Spinal cord (tissue), 10 donors: Measurements from ENCODE around the gene CCR9. TPM values are rescaled to one million over a fixed set of nuclear protein-coding genes. Genes with fewer than 3 reads are reported as not detected.

Experiments
- DNase-seq, 6 donors: peaks; one replicate each; pipeline versions ENCODE4 v3.0.0 to v3.0.0-alpha.2; 2013 to 2015; ENCODE audit warnings: low spot score in 6 of 6, low read depth in 4 of 6
- H3K27ac ChIP-seq: one replicate; pipeline ENCODE4 v1.5.1; 2013; ENCODE audit warnings: low read depth, low read length, control low read depth
- H3K27me3 ChIP-seq: one replicate; pipeline ENCODE4 v1.6.1; 2013; ENCODE audit warnings: low read length; ENCODE audit not compliant: control insufficient read depth, insufficient read depth
- H3K36me3 ChIP-seq: one replicate; pipeline ENCODE4 v1.6.1; 2013; ENCODE audit warnings: low read length; ENCODE audit not compliant: control insufficient read depth, insufficient read depth
- H3K4me1 ChIP-seq: one replicate; pipeline ENCODE4 v1.6.1; 2013; ENCODE audit warnings: low read length; ENCODE audit not compliant: control insufficient read depth, insufficient read depth
- H3K4me3 ChIP-seq: one replicate; pipeline ENCODE4 v1.5.1; 2013; ENCODE audit warnings: low read depth, low read length, control low read depth
- H3K9me3 ChIP-seq: one replicate; pipeline ENCODE4 v1.6.1; 2013; ENCODE audit warnings: low read length; ENCODE audit not compliant: control insufficient read depth, insufficient read depth
- WGBS: methylation state at CpG from one replicate; pipeline ENCODE4 v1.1.5; 2013; ENCODE audit warnings: missing lambda C conversion rate; ENCODE audit not compliant: insufficient coverage; 5-methylcytosine and 5-hydroxymethylcytosine counted together
- polyA plus RNA-seq, 2 donors: library from polyadenylated mRNA; unstranded; fragments of 120-200 nt; gene quantifications; one replicate each; pipeline ENCODE4 v1.2.1, GENCODE V29; 2013; ENCODE audit not compliant: insufficient read length in 2 of 2
- total RNA-seq, 2 donors: library from RNA; depleted of rRNA in 1 of 2; stranded (reverse); fragments of 120-200 nt in 1 of 2; fragments of >200 nt in 1 of 2; gene quantifications; one replicate each; pipeline versions ENCODE4 v1.2.3 to v1.2.4, GENCODE V29; 2013 to 2014
- donor health status: healthy.

Gene CCR9
- total and polyA plus RNA-seq, 4 donors, result 0.19 to 2.0 (median 0.40) TPM

GRCh38 chr3:45914362-45915058 is 28.2 kb downstream of the CCR9 start:
- H3K36me3 ChIP-seq, result no peaks in the 10 kb centered on the region
- no peak for DNase-seq
- 69% methylated on average over 5 of the region's 7 CpGs for WGBS
- no peaks in the 10 kb centered on the region for H3K27me3 ChIP-seq
- no peak overlapping the region for H3K4me3 ChIP-seq
- H3K9me3 ChIP-seq, result no peaks in the 10 kb centered on the region
- peaks cover 5% of the 10 kb centered on the region for H3K4me1 ChIP-seq
- H3K27ac ChIP-seq, result no peak overlapping the region

- no peak for DNase-seq
- H3K4me3 ChIP-seq, result no peak overlapping the region
- WGBS, result 64% methylated on average over 9 of the region's 9 CpGs
- no peak overlapping the region for H3K27ac ChIP-seq
- no peaks in the 10 kb centered on the region for H3K36me3 ChIP-seq
- H3K9me3 ChIP-seq, result no peaks in the 10 kb centered on the region
- H3K4me1 ChIP-seq, result peaks cover 5% of the 10 kb centered on the region
- no peaks in the 10 kb centered on the region for H3K27me3 ChIP-seq
These were observed 28.7 kb downstream of the CCR9 start for GRCh38 chr3:45915059-45915439.

- no peaks in the 10 kb centered on the region for H3K36me3 ChIP-seq
- WGBS, result 23% methylated on average over 6 of the region's 13 CpGs
- H3K27me3 ChIP-seq, result no peaks in the 10 kb centered on the region
- no peaks in the 10 kb centered on the region for H3K9me3 ChIP-seq
- no peak overlapping the region for H3K27ac ChIP-seq
- DNase-seq, result peak in 1 of 6 donors; percentile 8
- H3K4me1 ChIP-seq, result peaks cover 5% of the 10 kb centered on the region
- H3K4me3 ChIP-seq, result no peak overlapping the region
These were observed 29.3 kb downstream of the CCR9 start for GRCh38 chr3:45915518-45916231.

- H3K36me3 ChIP-seq, result peaks cover 14% of the 10 kb centered on the region
- no peaks in the 10 kb centered on the region for H3K9me3 ChIP-seq
- no peak overlapping the region for H3K4me3 ChIP-seq
- WGBS, result 79% methylated on average over 5 of the region's 6 CpGs
- DNase-seq, result no peak
- H3K27me3 ChIP-seq, result no peaks in the 10 kb centered on the region
- no peak overlapping the region for H3K27ac ChIP-seq
- H3K4me1 ChIP-seq, result peaks cover 5% of the 10 kb centered on the region
These were observed 31.0 kb downstream of the CCR9 start for GRCh38 chr3:45917146-45917898.

- Histone ChIP-seq H3K27me3 (no peaks in the 10 kb centered on the region), H3K4me1 (no peaks in the 10 kb centered on the region), H3K27ac (no peak overlapping the region), H3K36me3 (peaks cover 22% of the 10 kb centered on the region), H3K4me3 (no peak overlapping the region), H3K9me3 (no peaks in the 10 kb centered on the region)
- DNase-seq, result no peak
- 96% methylated on average over 12 of the region's 14 CpGs for WGBS
These were observed 35.1 kb downstream of the CCR9 start for GRCh38 chr3:45921158-45922038.

- H3K4me3 ChIP-seq, result no peak overlapping the region
- H3K27ac ChIP-seq, result no peak overlapping the region
- H3K27me3 ChIP-seq, result no peaks in the 10 kb centered on the region
- H3K36me3 ChIP-seq, result peaks cover 22% of the 10 kb centered on the region
- 97% methylated on average over 3 of the region's 3 CpGs for WGBS
- no peaks in the 10 kb centered on the region for H3K4me1 ChIP-seq
- no peaks in the 10 kb centered on the region for H3K9me3 ChIP-seq
- no peak for DNase-seq
These were observed 35.6 kb downstream of the CCR9 start for GRCh38 chr3:45922039-45922326.

- no peaks in the 10 kb centered on the region for H3K9me3 ChIP-seq
- no peak for DNase-seq
- peaks cover 22% of the 10 kb centered on the region for H3K36me3 ChIP-seq
- no peak overlapping the region for H3K27ac ChIP-seq
- H3K27me3 ChIP-seq, result no peaks in the 10 kb centered on the region
- H3K4me1 ChIP-seq, result no peaks in the 10 kb centered on the region
- no peak overlapping the region for H3K4me3 ChIP-seq
- 100% methylated on average over 2 of the region's 4 CpGs for WGBS
These were observed 36.7 kb downstream of the CCR9 start for GRCh38 chr3:45922950-45923590.

GRCh38 chr3:45923755-45924154 is 37.4 kb downstream of the CCR9 start:
- Histone ChIP-seq H3K27me3 (no peaks in the 10 kb centered on the region), H3K4me3 (no peak overlapping the region), H3K36me3 (peaks cover 26% of the 10 kb centered on the region), H3K4me1 (no peaks in the 10 kb centered on the region), H3K27ac (no peak overlapping the region), H3K9me3 (no peaks in the 10 kb centered on the region)
- DNase-seq, result no peak
- 77% methylated on average over 3 of the region's 3 CpGs for WGBS

- Histone ChIP-seq H3K4me1 (no peaks in the 10 kb centered on the region), H3K36me3 (peaks cover 13% of the 10 kb centered on the region), H3K9me3 (no peaks in the 10 kb centered on the region), H3K4me3 (no peak overlapping the region), H3K27me3 (no peaks in the 10 kb centered on the region), H3K27ac (no peak overlapping the region)
- 100% methylated on average over 1 of the region's 2 CpGs for WGBS
- DNase-seq, result no peak
These were observed 41.5 kb downstream of the CCR9 start for GRCh38 chr3:45927881-45928280.
